ENCODE data around the gene TLE6. TPM values are rescaled to one million over a fixed set of nuclear protein-coding genes. Genes with fewer than 3 reads are reported as not detected.

The TLE6 gene
- total and polyA plus RNA-seq, 10 of the 15 experiments (the other 5 are each of a cell fraction or from before 2014, with no cell fraction given): 2.7 to 13.8 (median 6.4) TPM

- Histone ChIP-seq H3K36me3 (ENCODE audit: control insufficient read depth in 2 of 2, insufficient read depth in 2 of 2, low read length in 1 of 2) (no peaks in the 10 kb centered on the region), H4K20me1 (ENCODE audit: control insufficient read depth, insufficient read depth) (no peaks in the 10 kb centered on the region), H3K4me2 (ENCODE audit: control insufficient read depth, insufficient read depth) (no peak overlapping the region), H2AFZ (ENCODE audit: control insufficient read depth, low read depth, low read length) (no peak overlapping the region), H3K9ac (ENCODE audit: control insufficient read depth, insufficient read depth, low read length) (no peak overlapping the region), H3K9me3 (replicated peaks; ENCODE audit: control insufficient read depth, insufficient read depth, low read length) (no peaks in the 10 kb centered on the region), H3K27ac (ENCODE audit: control insufficient read depth, insufficient read depth) (no peak overlapping the region), H3K4me1 (ENCODE audit: control insufficient read depth, insufficient read depth, low read length) (no peaks in the 10 kb centered on the region; the same call in none of the 2 replicates), H3K4me3 (no peak overlapping the region), H3K27me3 (replicated peaks in 1 of 2; ENCODE audit: control insufficient read depth in 2 of 2, insufficient read depth in 2 of 2, low read length in 1 of 2) (no peaks in the 10 kb centered on the region; a peak in 1 of 4 replicates), H3K79me2 (ENCODE audit: control insufficient read depth, insufficient read depth, low read length) (no peaks in the 10 kb centered on the region)
- FAIRE-seq (no peak), DNase-seq (ENCODE audit: low read depth, low spot score) (no peak), ATAC-seq (no peak)
- POLR2A ChIA-PET: no interaction called here
- 34% methylated on average over 6 of the region's 6 CpGs for WGBS (ENCODE audit: insufficient coverage, insufficient replicate concordance, low lambda C conversion rate, missing lambda C conversion rate)
- BruUV-seq (replicated peaks): no TSS peak
- CTCF ChIA-PET: interaction anchor here (0.8 kb wide), 1 partner anchor 296 kb away, joined by 3 read pairs; no protein-coding TSS in a partner anchor
- SMC1A ChIA-PET (ENCODE audit: uncharacterized antibody, unreplicated experiment): no interaction called here
- intact Hi-C loops (cut with micrococcal nuclease; ENCODE audit: unreplicated experiment) (no loop called here), in situ Hi-C loops (cut with MboI) (no loop called here)
- TF ChIP-seq PBX3 (IDR thresholded peaks at IDR 0.05; ENCODE audit: insufficient replicate concordance, low read depth, low read length) (no peak), RELB (IDR thresholded peaks at IDR 0.05; ENCODE audit: low read depth) (no peak), SPI1 (IDR thresholded peaks at IDR 0.05; ENCODE audit: borderline replicate concordance, insufficient read depth, low read depth, low read length) (no peak), ATF3 (IDR thresholded peaks at IDR 0.05; ENCODE audit: borderline replicate concordance, extremely low read depth, low read depth, low read length) (no peak), TBL1XR1 (IDR thresholded peaks at IDR 0.05; ENCODE audit: low read depth, low read length) (no peak), MYB (IDR thresholded peaks at IDR 0.05; ENCODE audit: borderline replicate concordance, low read depth, low read length) (no peak), ATF2 (IDR thresholded peaks at IDR 0.05; ENCODE audit: low read length) (no peak), SMAD5 (IDR thresholded peaks at IDR 0.05; ENCODE audit: low read depth) (no peak), SMC3 (IDR thresholded peaks at IDR 0.05; ENCODE audit: borderline replicate concordance, low read length) (no peak), ZNF687 (IDR thresholded peaks at IDR 0.05) (no peak), GATAD2B (conservative IDR thresholded peaks at IDR 0.05; ENCODE audit: low read depth) (no peak), BHLHE40 (IDR thresholded peaks at IDR 0.05; ENCODE audit: borderline replicate concordance in 1 of 2, low read depth in 2 of 2, low read length in 1 of 2) (no peak), ZNF207 (IDR thresholded peaks at IDR 0.05; ENCODE audit: borderline replicate concordance) (no peak)
- RAD21 ChIA-PET (ENCODE audit: unreplicated experiment): no interaction called here
These were observed 31.6 kb downstream of the TLE6 start for GRCh38 chr19:3008994-3009393.

Measured in GM12878 (cell line).